A673 (cell line): ENCODE measurements around the gene IGFBP3. TPM values are rescaled to one million over a fixed set of nuclear protein-coding genes. Genes with fewer than 3 reads are reported as not detected.

ENCODE experiments used
- BruUV-seq: library from RNA; stranded (reverse); fragments of 400-500 nt; replicated peaks from 2 replicates; lab custom pipeline; 2021; lab: Mats Ljungman, UMichigan
- CTCF ChIA-PET: fragments of 300-600 bp; sonication (Branson Sonifier 250); formaldehyde crosslinking; loops from one replicate; lab custom pipeline; 2022; ENCODE audit warnings: antibody characterized with exemption; lab: Charles Lee
- POLR2A ChIA-PET: fragments of 300-600 bp; sonication (Branson Sonifier 250); formaldehyde crosslinking; loops from one replicate; lab custom pipeline; 2022; ENCODE audit warnings: antibody characterized with exemption; ENCODE audit not compliant: low non-redundant PET; lab: Charles Lee
- DNase-seq: peaks from one replicate; pipeline ENCODE4 v3.0.0-alpha.2; 2015; ENCODE audit warnings: low spot score
- H3K27ac ChIP-seq: fragments of 200-600 bp; sonication (generic); 2 replicates; pipeline ENCODE4 v1.5.1; 2016; ENCODE audit warnings: mixed run types, low read depth, mild to moderate bottlenecking, mixed read lengths, antibody characterized with exemption, low read length; ENCODE audit not compliant: poor library complexity, severe bottlenecking
- H3K27me3 ChIP-seq: fragments of 200-600 bp; sonication (generic); replicated peaks from 2 replicates; pipeline ENCODE4 v1.6.1; 2017; ENCODE audit warnings: mixed run types, low read depth, mild to moderate bottlenecking, mixed read lengths, antibody characterized with exemption, low read length; ENCODE audit not compliant: insufficient read depth, poor library complexity
- H3K36me3 ChIP-seq: fragments of 200-600 bp; sonication (generic); 2 replicates; pipeline ENCODE4 v1.6.1; 2016; ENCODE audit warnings: mixed run types, mild to moderate bottlenecking, mixed read lengths, antibody characterized with exemption, low read length; ENCODE audit not compliant: insufficient read depth, poor library complexity, severe bottlenecking
- H3K4me1 ChIP-seq: fragments of 200-600 bp; sonication (generic); 2 replicates; pipeline ENCODE4 v1.6.1; 2017; ENCODE audit warnings: mixed run types, mild to moderate bottlenecking, mixed read lengths, antibody characterized with exemption, low read length; ENCODE audit not compliant: insufficient read depth, poor library complexity, severe bottlenecking
- H3K4me3 ChIP-seq: fragments of 200-600 bp; sonication (generic); 2 replicates; pipeline ENCODE4 v1.5.1; 2016; ENCODE audit warnings: low read depth, mixed run types, mild to moderate bottlenecking, mixed read lengths, low read length; ENCODE audit not compliant: poor library complexity, severe bottlenecking
- H3K9me3 ChIP-seq: fragments of 200-600 bp; sonication (generic); 2 replicates; pipeline ENCODE4 v1.6.1; 2016; ENCODE audit warnings: mixed run types, low read depth, mild to moderate bottlenecking, mixed read lengths, antibody characterized with exemption, low read length; ENCODE audit not compliant: poor library complexity, severe bottlenecking
- CTCF ChIP-seq: fragments of 300-800, 200-600 bp; sonication (generic); conservative IDR thresholded peaks from 2 replicates; pipeline ENCODE4 v1.5.1; 2017; ENCODE audit warnings: low read depth, mild to moderate bottlenecking, antibody characterized with exemption, low read length, moderate library complexity, mixed read lengths
- EZH2 ChIP-seq: fragments of 200-600 bp; sonication (generic); IDR thresholded peaks from 2 replicates; pipeline ENCODE4 v1.6.1; 2017; ENCODE audit warnings: borderline replicate concordance, low read depth, mild to moderate bottlenecking, mixed read lengths, antibody characterized with exemption, low read length; ENCODE audit not compliant: poor library complexity, severe bottlenecking
- intact Hi-C: fragments of 100-400 bp; cut with micrococcal nuclease; formaldehyde crosslinking; loops from one replicate; pipeline ENCODE4 v1.10.0; 2022; ENCODE audit not compliant: unreplicated experiment
- total RNA-seq: library from RNA; stranded (reverse); gene quantifications from 2 replicates; pipeline ENCODE4 v1.2.3, GENCODE V29; 2021

IGFBP3 gene
- total RNA-seq, 1 experiment from 2014 or later, result 1.1 TPM

- POLR2A ChIA-PET, result no interaction called here
- TF ChIP-seq CTCF (no peak), EZH2 (no peak)
- intact Hi-C loops, result no loop called here
- Histone ChIP-seq H3K4me1 (no peaks in the 10 kb centered on the region), H3K27me3 (peaks cover 22% of the 10 kb centered on the region), H3K4me3 (no peak overlapping the region), H3K9me3 (no peaks in the 10 kb centered on the region), H3K27ac (no peak overlapping the region), H3K36me3 (no peaks in the 10 kb centered on the region)
- CTCF ChIA-PET, result no interaction called here
- no TSS peak for BruUV-seq
- DNase-seq, result no peak
These were observed 47.7 kb downstream of the IGFBP3 start for GRCh38 chr7:45873355-45873754.

- Histone ChIP-seq H3K9me3 (no peaks in the 10 kb centered on the region), H3K36me3 (no peaks in the 10 kb centered on the region), H3K4me3 (no peak within 1 kb of the TSS), H3K4me1 (no peaks in the 10 kb centered on the region), H3K27ac (no peak within 1 kb of the TSS), H3K27me3 (peaks cover 24% of the 10 kb centered on the region)
- POLR2A ChIA-PET, result no interaction called here
- TF ChIP-seq CTCF, result no peak
- no peak for TF ChIP-seq EZH2
- BruUV-seq, result no TSS peak
- DNase-seq, result no peak
- intact Hi-C loops, result no loop called here
- CTCF ChIA-PET, result no interaction called here
These were observed 48.1 kb downstream of the IGFBP3 start, which contains the start of gene CCDC201 for GRCh38 chr7:45873035-45873354. TSS of gene CCDC201 (minus strand) at chr7:45873082. CDS start at chr7:45873007, 75 bp downstream.

- Histone ChIP-seq H3K27me3 (peaks cover 30% of the 10 kb centered on the region), H3K4me3 (no peak overlapping the region), H3K4me1 (no peaks in the 10 kb centered on the region), H3K36me3 (no peaks in the 10 kb centered on the region), H3K27ac (no peak overlapping the region), H3K9me3 (no peaks in the 10 kb centered on the region)
- TF ChIP-seq EZH2 (no peak), CTCF (peak; percentile 57)
- intact Hi-C loops, result no loop called here
- peak; percentile 11 for DNase-seq
- ChIA-PET POLR2A (no interaction called here), CTCF (no interaction called here)
- no TSS peak for BruUV-seq
These were observed 48.7 kb downstream of the IGFBP3 start for GRCh38 chr7:45872116-45873034.
